ENCODE results near the gene TRIM17.

TRIM17 gene

GRCh38 chr1:228416217-228416933 is at the start of gene TRIM17:
Gene TRIM17 (minus strand): TSS chr1:228416861. CDS start chr1:228415072, 1,789 bp downstream.
- DNase-seq = no peak

GRCh38 chr1:228465571-228466146 is 49.0 kb upstream of the TRIM17 start:
- DNase-seq = no peak

GRCh38 chr1:228465141-228465540 is 48.5 kb upstream of the TRIM17 start:
- DNase-seq = no peak

GRCh38 chr1:228464487-228464983 is 47.9 kb upstream of the TRIM17 start:
- DNase-seq = peak; percentile 76 to 81

- DNase-seq = no peak
Measured at GRCh38 chr1:228463559-228464455, 47.1 kb upstream of the TRIM17 start.

GRCh38 chr1:228463009-228463558 is 46.4 kb upstream of the TRIM17 start:
- DNase-seq = no peak

GRCh38 chr1:228462560-228462959 is 45.9 kb upstream of the TRIM17 start:
- no peak for DNase-seq

- DNase-seq = no peak
Measured at GRCh38 chr1:228460821-228461220, 44.2 kb upstream of the TRIM17 start.

GRCh38 chr1:228459091-228459993 is 42.7 kb upstream of the TRIM17 start:
- DNase-seq = peak in 1 of 2 donors; percentile 30

- DNase-seq = peak; percentile 80 to 94
Measured at GRCh38 chr1:228457396-228458176, 40.9 kb upstream of the TRIM17 start.

- no peak for DNase-seq
Measured at GRCh38 chr1:228457017-228457395, 40.3 kb upstream of the TRIM17 start.

- DNase-seq = no peak
Measured at GRCh38 chr1:228456252-228457016, 39.8 kb upstream of the TRIM17 start.

- no peak for DNase-seq
Measured at GRCh38 chr1:228455715-228456114, 39.1 kb upstream of the TRIM17 start.

- no peak for DNase-seq
Measured at GRCh38 chr1:228454238-228454637, 37.6 kb upstream of the TRIM17 start.

- no peak for DNase-seq
Measured at GRCh38 chr1:228453614-228454013, 37.0 kb upstream of the TRIM17 start.

GRCh38 chr1:228453022-228453560 is 36.4 kb upstream of the TRIM17 start:
- no peak for DNase-seq

GRCh38 chr1:228452194-228453021 is 35.7 kb upstream of the TRIM17 start:
- no peak for DNase-seq

- no peak for DNase-seq
Measured at GRCh38 chr1:228450200-228450599, 33.5 kb upstream of the TRIM17 start.

GRCh38 chr1:228448372-228448771 is 31.7 kb upstream of the TRIM17 start:
- DNase-seq = no peak
